ENCODE results near the gene GATAD2B. TPM values are rescaled to one million over a fixed set of nuclear protein-coding genes. Genes with fewer than 3 reads are reported as not detected.

Gene GATAD2B
- total and polyA plus RNA-seq, 2 of the 4 experiments (the other 2 are of a cell fraction), result 3.8 to 6.2 TPM

DNA sequence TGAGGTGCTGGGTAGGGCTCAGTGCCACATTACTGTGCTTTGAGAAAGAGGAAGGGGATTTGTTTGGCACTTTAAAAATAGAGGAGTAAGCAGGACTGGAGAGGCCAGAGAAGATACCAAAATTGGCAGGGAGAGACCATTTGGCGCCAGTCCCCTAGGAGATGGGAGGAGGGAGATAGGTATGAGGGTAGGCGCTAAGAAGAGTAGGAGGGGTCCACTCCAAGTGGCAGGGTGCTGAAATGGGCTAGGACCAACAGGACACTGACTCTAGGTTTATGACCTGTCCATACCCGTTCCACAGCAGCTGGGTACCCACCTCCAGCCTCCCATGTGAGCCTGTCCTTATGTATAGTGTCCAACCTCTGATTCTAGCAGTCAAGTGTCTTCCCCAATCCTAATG is 36.7 kb upstream of the GATAD2B start:
- TF ChIP-seq CTCF (conservative IDR thresholded peaks at IDR 0.05; ENCODE audit: low read depth, low read length) (no peak), MAZ (IDR thresholded peaks at IDR 0.05; ENCODE audit: borderline replicate concordance, low read depth, low read length) (no peak), SMC3 (IDR thresholded peaks at IDR 0.05; ENCODE audit: low read depth, low read length) (no peak), MAFK (IDR thresholded peaks at IDR 0.05; ENCODE audit: low read depth, low read length) (no peak), MXI1 (IDR thresholded peaks at IDR 0.05; ENCODE audit: borderline replicate concordance, low read depth, low read length) (no peak), FOS (IDR thresholded peaks at IDR 0.05; ENCODE audit: low read depth, low read length) (no peak), POLR2A (IDR thresholded peaks at IDR 0.05; ENCODE audit: low read depth, low read length) (no peak), RCOR1 (IDR thresholded peaks at IDR 0.05; ENCODE audit: insufficient replicate concordance, low read length) (no peak), CEBPB (IDR thresholded peaks at IDR 0.05; ENCODE audit: low read depth, low read length) (no peak), CHD1 (IDR thresholded peaks at IDR 0.05; ENCODE audit: low read depth, low read length) (no peak), RFX5 (IDR thresholded peaks at IDR 0.05; ENCODE audit: low read depth, low read length) (no peak), NFE2L2 (IDR thresholded peaks at IDR 0.05; ENCODE audit: low read depth, low read length) (no peak), RAD21 (IDR thresholded peaks at IDR 0.05; ENCODE audit: low read length) (no peak), BHLHE40 (IDR thresholded peaks at IDR 0.05; ENCODE audit: low read depth, low read length) (no peak)
- TF ChIP-seq, protein P1, sequence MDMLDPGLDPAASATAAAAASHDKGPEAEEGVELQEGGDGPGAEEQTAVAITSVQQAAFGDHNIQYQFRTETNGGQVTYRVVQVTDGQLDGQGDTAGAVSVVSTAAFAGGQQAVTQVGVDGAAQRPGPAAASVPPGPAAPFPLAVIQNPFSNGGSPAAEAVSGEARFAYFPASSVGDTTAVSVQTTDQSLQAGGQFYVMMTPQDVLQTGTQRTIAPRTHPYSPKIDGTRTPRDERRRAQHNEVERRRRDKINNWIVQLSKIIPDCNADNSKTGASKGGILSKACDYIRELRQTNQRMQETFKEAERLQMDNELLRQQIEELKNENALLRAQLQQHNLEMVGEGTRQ (IDR thresholded peaks at IDR 0.05; ENCODE audit: low read depth, low read length), result no peak
- TF ChIP-seq, protein P2, sequence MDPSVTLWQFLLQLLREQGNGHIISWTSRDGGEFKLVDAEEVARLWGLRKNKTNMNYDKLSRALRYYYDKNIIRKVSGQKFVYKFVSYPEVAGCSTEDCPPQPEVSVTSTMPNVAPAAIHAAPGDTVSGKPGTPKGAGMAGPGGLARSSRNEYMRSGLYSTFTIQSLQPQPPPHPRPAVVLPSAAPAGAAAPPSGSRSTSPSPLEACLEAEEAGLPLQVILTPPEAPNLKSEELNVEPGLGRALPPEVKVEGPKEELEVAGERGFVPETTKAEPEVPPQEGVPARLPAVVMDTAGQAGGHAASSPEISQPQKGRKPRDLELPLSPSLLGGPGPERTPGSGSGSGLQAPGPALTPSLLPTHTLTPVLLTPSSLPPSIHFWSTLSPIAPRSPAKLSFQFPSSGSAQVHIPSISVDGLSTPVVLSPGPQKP (IDR thresholded peaks at IDR 0.05; ENCODE audit: borderline replicate concordance, low read depth, low read length), result no peak
- Histone ChIP-seq H3K4ac (ENCODE audit: low read depth, low read length) (no peak overlapping the region), H3K27ac (ENCODE audit: insufficient read depth, low read length) (no peak overlapping the region; the same call in 1 of the 2 replicates), H2BK120ac (ENCODE audit: low read depth, low read length) (no peak overlapping the region), H2BK20ac (ENCODE audit: low read depth, low read length) (no peak overlapping the region), H2BK5ac (ENCODE audit: low read depth, low read length, poor library complexity, severe bottlenecking) (no peak overlapping the region), H4K5ac (ENCODE audit: low read depth, low read length) (no peak overlapping the region), H3K9me1 (ENCODE audit: insufficient read depth, low read length) (peaks cover 24% of the 10 kb centered on the region), H2AK9ac (replicated peaks; ENCODE audit: low read depth, low read length, poor library complexity) (peak overlapping the region; percentile 3), H4K20me1 (ENCODE audit: insufficient read depth, low read length) (peaks cover 37% of the 10 kb centered on the region), H3K18ac (ENCODE audit: low read depth, low read length) (no peak overlapping the region), H3K36me3 (ENCODE audit: control insufficient read depth, insufficient read depth, low read length) (peaks cover 16% of the 10 kb centered on the region; the same call in 1 of the 2 replicates), H4K91ac (ENCODE audit: insufficient read depth, low read depth, low read length) (no peak overlapping the region), H4K8ac (ENCODE audit: low read depth in 2 of 2, low read length in 2 of 2) (no peak overlapping the region), H3K4me2 (ENCODE audit: low read depth, low read length) (no peak overlapping the region; the same call in 1 of the 2 replicates), H3K14ac (replicated peaks; ENCODE audit: low read depth, low read length) (no peak overlapping the region), H3K4me3 (ENCODE audit: insufficient read depth, low read depth, low read length) (no peak overlapping the region), H3K4me1 (ENCODE audit: control insufficient read depth, insufficient read depth, low read length) (peaks cover 18% of the 10 kb centered on the region), H3K56ac (ENCODE audit: extremely low read depth, insufficient read depth, low read length) (no peak overlapping the region), H2AFZ (replicated peaks; ENCODE audit: low read length, poor library complexity) (no peak overlapping the region), H3K27me3 (ENCODE audit: control insufficient read depth, insufficient read depth, low read length) (no peaks in the 10 kb centered on the region), H3K79me1 (ENCODE audit: low read depth in 1 of 2, low read length in 2 of 2) (peaks cover 14 to 77% of the 10 kb centered on the region in 2 experiments), H3K9ac (ENCODE audit: low read depth, low read length) (no peak overlapping the region), H2AK5ac (ENCODE audit: low read depth, low read length) (no peak overlapping the region), H3K23ac (ENCODE audit: low read depth, low read length) (no peak overlapping the region), H2BK15ac (ENCODE audit: low read depth, low read length) (no peak overlapping the region), H3K9me3 (ENCODE audit: control insufficient read depth, insufficient read depth, low read length) (no peaks in the 10 kb centered on the region)
- WGBS, 2 experiments (ENCODE audit: extremely low coverage in 2 of 2, insufficient read length in 1 of 2), result 50% methylated on average over 1 of the region's 3 CpGs; no CpG with 5 or more reads in 1 of the 2 experiments
- BruUV-seq (replicated peaks), result no TSS peak
- CTCF ChIA-PET, result interaction anchor here (1.0 kb wide), 1 partner anchor 8 kb away, joined by 3 read pairs; the partner anchor contains the start of gene CREB3L4
- no peak for DNase-seq
- intact Hi-C loops (cut with micrococcal nuclease) (no loop called here), dilution Hi-C loops (cut with HindIII; ENCODE audit: low sequenced_read_pairs, unreplicated experiment) (no loop called here), in situ Hi-C loops (cut with MboI; ENCODE audit: low sequenced_read_pairs) (loop anchor here (25.0 kb wide), 1 partner anchor 422 kb away; the partner anchor contains the start of genes S100A3, S100A4, S100A5 and S100A6)
- no peak for ATAC-seq (ENCODE audit: low read depth)
- POLR2A ChIA-PET (ENCODE audit: unreplicated experiment), result interaction anchor here (1.3 kb wide), 1 partner anchor 31 kb away, joined by 3 read pairs; the partner anchor contains the start of gene RPS27
